Measurements from ENCODE around the gene RRBP1.

RRBP1 gene

GRCh38 chr20:17633850-17634500 lies 48.1 kb downstream of the RRBP1 start:
- no peak for DNase-seq

GRCh38 chr20:17633221-17633849 lies 48.7 kb downstream of the RRBP1 start:
- no peak for DNase-seq

GRCh38 chr20:17631576-17632319 lies 50.3 kb downstream of the RRBP1 start:
- no peak for DNase-seq

GRCh38 chr20:17630806-17631195 lies 51.2 kb downstream of the RRBP1 start:
- no peak for DNase-seq

GRCh38 chr20:17630151-17630805 lies 51.8 kb downstream of the RRBP1 start:
- DNase-seq, result no peak

GRCh38 chr20:17629678-17630089 lies 52.4 kb downstream of the RRBP1 start:
- no peak for DNase-seq

- no peak for DNase-seq
These were observed 53.0 kb downstream of the RRBP1 start for GRCh38 chr20:17629025-17629424.

- DNase-seq, result no peak
These were observed 53.8 kb downstream of the RRBP1 start for GRCh38 chr20:17628101-17628841.

GRCh38 chr20:17627101-17627955 lies 54.7 kb downstream of the RRBP1 start:
- no peak for DNase-seq

GRCh38 chr20:17626217-17627007 lies 55.6 kb downstream of the RRBP1 start:
- no peak for DNase-seq

GRCh38 chr20:17625246-17626051 lies 56.6 kb downstream of the RRBP1 start:
- DNase-seq, result no peak

- no peak for DNase-seq
These were observed 57.3 kb downstream of the RRBP1 start for GRCh38 chr20:17624551-17625245.

- no peak for DNase-seq
These were observed 58.0 kb downstream of the RRBP1 start for GRCh38 chr20:17624070-17624469.

- no peak for DNase-seq
These were observed 59.1 kb downstream of the RRBP1 start for GRCh38 chr20:17622851-17623508.

- no peak for DNase-seq
These were observed 59.8 kb downstream of the RRBP1 start for GRCh38 chr20:17622086-17622850.

- no peak for DNase-seq
These were observed 60.6 kb downstream of the RRBP1 start for GRCh38 chr20:17621229-17621968.

Measured in KG1 (cell line).